OCI-LY7 (cell line): ENCODE data around the gene MEMO1.

Source experiments
- CTCF ChIP-seq: fragments of 200-600 bp; sonication (generic); conservative IDR thresholded peaks from 2 replicates; pipeline ENCODE4 v1.5.1; 2014; ENCODE audit warnings: mild to moderate bottlenecking, antibody characterized with exemption, low read length, moderate library complexity, mixed read lengths
- EZH2phosphoT487 ChIP-seq: fragments of 200-600 bp; sonication (generic); IDR thresholded peaks from 2 replicates; pipeline ENCODE4 v1.6.1; 2018; ENCODE audit warnings: low read depth, borderline replicate concordance, mild to moderate bottlenecking, mixed run types, antibody characterized with exemption, low read length, moderate library complexity, mixed read lengths

- TF ChIP-seq CTCF (no peak), EZH2phosphoT487 (no peak)
Observed at GRCh38 chr2:31901900-31902299, 108.9 kb downstream of the MEMO1 start.
